G401 (cell line): Measurements from ENCODE around the gene MT4. TPM values are rescaled to one million over a fixed set of nuclear protein-coding genes. Genes with fewer than 3 reads are reported as not detected.

Source experiments
- DNase-seq: peaks from one replicate; pipeline ENCODE4 v3.0.0-alpha.2; 2015; ENCODE audit warnings: low spot score
- in situ Hi-C: cut with HindIII; loops from 2 replicates; pipeline ENCODE4 v1.10.0; 2016; ENCODE audit warnings: low sequenced_read_pairs, mixed read lengths
- total RNA-seq: library from RNA; depleted of rRNA; stranded (reverse); fragments of >200 nt; shearing (Covaris generic); gene quantifications from 2 replicates; pipeline ENCODE4 v1.2.3, GENCODE V29; 2014

MT4 gene
- total RNA-seq, 1 experiment from 2014 or later, result not detected

GRCh38 chr16:56593573-56594291 lies 28.9 kb downstream of the MT4 start:
- no peak for DNase-seq
- in situ Hi-C loops, result no loop called here

DNA sequence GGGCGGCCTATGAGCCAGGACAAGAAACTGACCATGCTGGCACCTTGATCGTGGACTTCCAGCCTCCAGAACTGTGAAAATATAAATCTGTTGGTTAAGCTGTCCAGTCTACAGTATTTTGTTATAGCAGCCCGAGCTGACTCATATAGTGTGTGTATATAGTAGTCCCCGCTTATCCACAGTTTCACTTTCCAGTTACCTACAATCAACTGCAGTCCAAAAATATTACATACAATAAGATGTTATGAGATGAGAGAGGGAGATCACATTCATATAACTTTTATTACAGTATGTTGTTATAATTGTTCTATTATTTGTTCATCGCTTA lies 29.4 kb downstream of the MT4 start:
- DNase-seq, result no peak
- in situ Hi-C loops, result no loop called here

GRCh38 chr16:56600398-56600999 lies 35.6 kb downstream of the MT4 start:
- in situ Hi-C loops, result no loop called here
- DNase-seq, result peak; percentile 89

- in situ Hi-C loops, result no loop called here
- peak; percentile 65 for DNase-seq
These were observed 36.5 kb downstream of the MT4 start for GRCh38 chr16:56601325-56601724.

DNA sequence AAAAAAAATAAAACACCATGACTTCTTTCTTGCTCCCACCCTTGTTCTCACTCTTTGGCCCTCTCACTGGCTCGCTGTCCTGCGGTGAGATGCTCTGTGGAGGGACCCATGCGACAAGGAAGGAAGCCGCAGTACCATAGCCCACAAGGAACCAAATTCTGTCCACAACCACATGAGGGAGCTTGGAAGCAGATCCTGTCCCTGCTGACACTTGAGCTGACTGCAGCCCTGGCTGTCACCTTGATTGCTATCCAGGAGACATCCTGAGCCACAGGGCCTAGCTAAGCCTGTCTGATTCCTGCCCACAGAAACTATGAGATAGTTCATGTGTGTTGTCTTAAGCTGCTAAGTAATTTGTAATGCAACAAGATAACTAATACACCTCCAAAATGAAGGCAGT lies 38.7 kb downstream of the MT4 start:
- peak; percentile 66 for DNase-seq
- in situ Hi-C loops, result no loop called here

DNA sequence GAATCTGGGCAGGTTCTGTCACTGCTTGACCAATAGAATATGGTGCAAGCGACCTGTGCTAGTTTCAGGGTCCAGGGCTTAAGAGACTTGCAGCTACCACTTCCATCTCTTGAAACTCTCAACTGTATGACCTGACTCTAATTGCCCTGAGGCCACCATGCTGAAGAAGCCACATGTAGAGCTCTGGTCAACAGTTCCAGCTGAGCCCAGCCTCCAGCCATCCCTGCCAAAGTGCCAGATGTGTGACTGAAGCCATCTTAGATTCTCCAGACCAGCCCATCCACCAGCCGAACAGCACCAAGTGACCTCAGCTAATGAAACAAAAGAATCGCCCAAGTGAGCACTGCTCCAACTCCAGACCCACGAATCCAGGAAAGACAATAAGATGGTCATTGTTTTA lies 40.1 kb downstream of the MT4 start:
- DNase-seq, result no peak
- in situ Hi-C loops, result no loop called here

DNA sequence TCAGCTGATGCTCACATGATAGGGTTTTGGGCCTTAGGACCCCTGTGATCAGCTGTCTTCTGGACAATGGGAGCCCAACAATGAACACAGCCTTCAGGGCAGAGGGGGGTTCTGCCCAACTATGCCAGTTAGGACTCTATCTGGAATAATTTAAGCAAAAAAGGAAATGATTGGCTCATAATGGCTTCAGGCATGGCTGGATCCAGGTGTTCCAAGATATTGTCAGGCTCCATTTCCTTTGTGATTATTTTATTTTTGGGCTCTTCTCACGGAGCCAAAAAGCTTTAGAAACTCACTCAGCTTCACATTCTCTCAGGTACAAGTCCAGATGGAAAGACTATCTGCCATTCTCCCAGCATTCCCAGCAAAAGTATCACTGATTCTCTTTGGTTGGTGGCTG lies 40.6 kb downstream of the MT4 start:
- DNase-seq, result no peak
- in situ Hi-C loops, result no loop called here

GRCh38 chr16:56606071-56606475 lies 41.2 kb downstream of the MT4 start:
- in situ Hi-C loops, result no loop called here
- no peak for DNase-seq

DNA sequence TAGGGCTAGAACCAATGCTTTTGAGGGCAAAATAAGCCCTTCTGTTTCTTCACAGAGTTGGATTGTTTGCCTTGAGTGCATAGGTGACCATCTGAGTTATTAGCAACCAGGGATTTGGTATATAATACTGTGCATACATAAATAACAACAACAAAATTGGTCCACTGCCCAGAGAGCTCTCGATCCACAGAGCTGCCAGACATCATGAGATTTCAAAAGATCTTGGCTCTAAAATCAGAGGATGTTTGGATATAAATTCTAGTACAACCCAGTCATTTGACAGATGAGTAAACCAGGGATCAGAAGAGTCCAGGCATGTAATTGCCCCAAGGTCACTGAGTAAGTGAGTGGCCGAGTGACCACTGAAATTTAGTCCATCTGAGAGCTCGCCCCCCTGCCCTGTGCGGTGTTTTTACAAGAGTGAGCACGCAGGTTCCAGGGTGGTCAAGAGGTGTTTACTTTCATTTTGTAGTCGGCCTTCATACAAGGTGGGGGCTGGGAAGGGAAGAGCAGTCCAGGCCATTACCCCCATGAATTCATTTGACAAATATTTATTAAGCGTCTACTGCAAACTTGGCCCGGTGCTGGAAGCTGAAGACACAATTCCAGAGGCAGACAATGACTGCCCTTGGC lies 41.7 kb downstream of the MT4 start:
- in situ Hi-C loops, result no loop called here
- no peak for DNase-seq

GRCh38 chr16:56607109-56607618 lies 42.3 kb downstream of the MT4 start:
- no peak for DNase-seq
- in situ Hi-C loops, result no loop called here

GRCh38 chr16:56607675-56608042 lies 42.8 kb downstream of the MT4 start:
- no peak for DNase-seq
- in situ Hi-C loops, result no loop called here

DNA sequence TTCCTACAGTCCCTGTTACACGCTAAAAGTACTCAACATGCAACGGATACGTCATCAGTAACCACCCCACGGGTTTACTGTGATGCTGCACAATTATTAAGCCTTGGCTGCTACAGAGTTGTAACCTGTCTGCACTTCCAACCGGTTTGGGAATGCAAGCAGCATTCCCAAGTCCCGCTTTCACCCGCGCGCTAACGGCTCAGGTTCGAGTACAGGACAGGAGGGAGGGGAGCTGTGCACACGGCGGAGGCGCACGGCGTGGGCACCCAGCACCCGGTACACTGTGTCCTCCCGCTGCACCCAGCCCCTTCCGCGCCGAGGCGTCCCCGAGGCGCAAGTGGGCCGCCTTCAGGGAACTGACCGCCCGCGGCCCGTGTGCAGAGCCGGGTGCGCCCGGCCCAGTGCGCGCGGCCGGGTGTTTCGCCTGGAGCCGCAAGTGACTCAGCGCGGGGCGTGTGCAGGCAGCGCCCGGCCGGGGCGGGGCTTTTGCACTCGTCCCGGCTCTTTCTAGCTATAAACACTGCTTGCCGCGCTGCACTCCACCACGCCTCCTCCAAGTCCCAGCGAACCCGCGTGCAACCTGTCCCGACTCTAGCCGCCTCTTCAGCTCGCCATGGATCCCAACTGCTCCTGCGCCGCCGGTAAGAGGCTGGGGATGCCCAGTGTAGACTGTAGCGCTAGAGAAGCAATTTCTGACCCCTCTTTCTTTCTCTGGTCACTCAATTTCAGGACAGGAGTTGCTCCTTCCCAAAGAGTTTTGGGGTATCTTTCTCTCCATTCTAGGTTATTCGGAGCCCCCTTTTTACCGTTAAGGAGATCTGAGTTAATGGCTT lies 43.4 kb downstream of the MT4 start, which contains the start of gene MT2A:
TSS of gene MT2A (plus strand) at position 542 of the 833 bp plus-strand sequence. CDS start at position 614, 72 bp downstream.
- in situ Hi-C loops, result no loop called here
- peak; percentile 94 for DNase-seq

- peak; percentile 38 for DNase-seq
- in situ Hi-C loops, result no loop called here
These were observed 44.1 kb downstream of the MT4 start for GRCh38 chr16:56608876-56609462.

DNA sequence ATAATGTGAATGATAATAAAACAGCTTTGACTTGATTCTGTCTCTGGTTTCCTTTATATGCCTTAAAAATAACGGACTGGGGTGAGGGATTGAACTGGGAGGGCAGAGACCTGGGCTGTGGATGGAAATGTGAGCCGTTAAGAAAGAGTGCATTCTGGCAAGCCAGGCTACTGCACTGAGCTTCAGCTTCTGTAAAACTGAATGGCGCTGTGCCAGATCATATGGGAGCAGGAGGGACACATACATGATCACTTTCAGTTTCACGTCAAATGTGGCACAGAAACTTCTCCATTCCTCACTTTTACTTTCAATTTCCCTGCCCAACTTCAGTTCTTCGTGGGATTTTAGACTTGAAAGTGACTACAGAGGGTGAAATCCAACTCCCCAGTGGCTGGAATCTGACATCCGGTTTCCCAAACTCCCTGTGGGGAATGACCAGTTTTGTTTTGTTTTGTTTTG lies 44.6 kb downstream of the MT4 start:
- peak; percentile 52 for DNase-seq
- in situ Hi-C loops, result no loop called here

DNA sequence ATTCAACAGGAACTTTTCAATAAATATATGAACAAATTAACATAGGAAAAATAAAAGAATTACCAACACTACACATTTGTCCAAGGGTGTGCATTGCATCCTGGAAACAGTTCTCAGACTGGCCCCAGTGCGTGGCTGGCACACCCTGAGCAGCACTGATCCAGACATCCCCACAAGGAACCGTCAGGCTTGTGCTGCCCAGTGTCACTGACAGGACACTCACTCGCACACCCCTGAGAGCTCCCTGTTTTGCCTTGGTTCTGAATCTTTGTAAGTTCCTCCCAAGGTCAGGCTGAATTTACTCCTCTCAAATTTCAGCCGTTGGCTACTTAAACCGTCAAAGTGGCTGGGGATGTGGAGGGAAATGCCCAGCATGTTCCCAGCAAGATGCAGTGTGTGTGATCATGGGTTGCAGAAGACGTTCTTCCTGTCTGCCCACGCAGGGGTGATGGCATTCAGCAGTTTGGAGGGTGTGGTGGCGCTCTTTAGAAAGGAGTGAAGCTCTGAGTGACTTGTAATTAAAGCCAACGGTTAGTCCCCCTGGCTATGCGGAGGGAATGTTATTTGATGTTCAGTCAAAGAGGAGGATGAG lies 45.2 kb downstream of the MT4 start:
- in situ Hi-C loops, result loop anchor here (5.0 kb wide), 1 partner anchor 42 kb away; the partner anchor contains the start of gene MT1B
- no peak for DNase-seq

DNA sequence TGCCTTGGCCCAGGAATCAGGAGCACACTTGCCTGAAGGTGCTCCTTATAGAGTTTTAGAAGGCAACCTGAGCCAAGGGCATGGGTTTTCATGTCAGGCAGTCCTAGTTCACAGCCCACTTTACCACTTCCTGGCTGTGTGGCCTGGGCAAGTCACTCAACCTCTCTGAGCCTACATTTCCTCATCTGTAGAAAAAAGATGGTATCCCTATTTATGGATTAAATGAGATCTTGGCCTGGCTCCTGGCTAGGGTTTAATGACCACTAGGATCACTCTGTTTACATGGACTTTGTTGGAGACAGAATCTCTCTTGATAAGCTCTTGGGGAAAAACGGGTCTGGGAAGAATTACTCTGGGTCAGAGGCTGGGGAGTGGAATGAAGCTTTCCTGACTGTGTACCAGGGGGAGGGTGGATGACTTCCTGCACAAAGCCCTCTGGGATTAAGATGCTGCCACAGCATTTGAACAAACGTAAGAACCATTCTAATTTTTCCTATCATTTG lies 45.8 kb downstream of the MT4 start:
- in situ Hi-C loops, result loop anchor here (5.0 kb wide), 1 partner anchor 42 kb away; the partner anchor contains the start of gene MT1B
- no peak for DNase-seq

- in situ Hi-C loops, result loop anchor here (5.0 kb wide), 1 partner anchor 41 kb away; the partner anchor contains the start of gene MT1B
- no peak for DNase-seq
These were observed 46.5 kb downstream of the MT4 start for GRCh38 chr16:56611281-56611833.

DNA sequence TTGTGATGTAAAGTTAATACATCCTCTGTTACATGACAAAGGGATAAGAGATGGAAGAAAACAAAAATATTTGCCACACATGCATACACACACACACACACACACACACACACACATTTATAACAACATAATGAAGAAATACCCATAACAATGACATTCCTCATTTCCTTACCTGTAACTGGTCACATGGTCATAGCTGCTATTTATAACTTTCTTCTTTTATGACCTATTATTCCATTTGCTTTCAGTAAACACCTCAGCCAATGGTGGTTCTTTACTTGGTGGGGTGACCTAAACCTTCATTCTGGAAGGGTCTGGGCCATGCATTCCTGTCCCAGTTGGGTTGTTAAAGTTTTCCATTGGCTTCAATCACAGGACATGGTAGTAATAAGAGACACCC lies 48.8 kb downstream of the MT4 start:
- in situ Hi-C loops, result loop anchor here (5.0 kb wide), 1 partner anchor 39 kb away; the partner anchor contains the start of gene MT1B
- DNase-seq, result no peak
